GM12878 (cell line): Measurements from ENCODE around the gene PPP2R5A. TPM values are rescaled to one million over a fixed set of nuclear protein-coding genes. Genes with fewer than 3 reads are reported as not detected.

Source experiments
- ATAC-seq: fragments of 200-7000 bp; cut with Tn5 transposase; 3 replicates; pipeline ENCODE4 v1.9.1; 2020; ENCODE audit warnings: mild to moderate bottlenecking, moderate library complexity
- BruUV-seq: library from RNA; stranded (reverse); fragments of 400-500 nt; replicated peaks from 2 replicates; lab custom pipeline; 2021; lab: Mats Ljungman, UMichigan
- CTCF ChIA-PET: fragments of 300-600 bp; sonication (Branson Sonifier 250); formaldehyde crosslinking; extraction: SDS; loops from one replicate; lab custom pipeline; 2021; ENCODE audit warnings: inconsistent platforms; lab: Yijun Ruan, JAX
- POLR2A ChIA-PET: fragments of 350-600 bp; formaldehyde crosslinking; extraction: SDS; loops from one replicate; lab custom pipeline; 2021; ENCODE audit warnings: inconsistent platforms; lab: Charles Lee
- RAD21 ChIA-PET: fragments of 300-600 bp; sonication (Branson Sonifier 250); formaldehyde crosslinking; loops from one replicate; lab custom pipeline; 2023; ENCODE audit warnings: antibody characterized with exemption; ENCODE audit not compliant: unreplicated experiment; lab: Charles Lee
- SMC1A ChIA-PET: fragments of 300-600 bp; sonication (Branson Sonifier 250); formaldehyde crosslinking; loops from one replicate; lab custom pipeline; 2023; ENCODE audit not compliant: unreplicated experiment, uncharacterized antibody; lab: Charles Lee
- DNase-seq: peaks from one replicate; pipeline ENCODE4 v3.0.0-alpha.2; 2011; ENCODE audit warnings: low read depth, low spot score
- FAIRE-seq: peaks from 3 replicates; lab custom pipeline; 2011; peaks lifted over from hg19 to GRCh38; lab: Jason Lieb, UNC
- H2AFZ ChIP-seq: 2 replicates; pipeline ENCODE4 v1.6.0; 2011; ENCODE audit warnings: low read depth, low read length, control low read depth; ENCODE audit not compliant: control insufficient read depth
- H3K27ac ChIP-seq: 2 replicates; pipeline ENCODE4 v1.5.1; 2011; ENCODE audit warnings: control low read depth; ENCODE audit not compliant: control insufficient read depth, insufficient read depth
- H3K27me3 ChIP-seq, 2 experiments: replicated peaks in 1 of 2; 2 replicates each; pipeline versions ENCODE4 v1.6.0 to v1.6.1; 2011; ENCODE audit warnings: low read length in 1 of 2; ENCODE audit not compliant: control insufficient read depth in 2 of 2, insufficient read depth in 2 of 2
- H3K36me3 ChIP-seq, 2 experiments: 2 replicates each; pipeline ENCODE4 v1.5.1; 2011; ENCODE audit warnings: low read length in 1 of 2; ENCODE audit not compliant: control insufficient read depth in 2 of 2, insufficient read depth in 2 of 2
- H3K4me1 ChIP-seq: 2 replicates; pipeline ENCODE4 v1.6.1; 2011; ENCODE audit warnings: mild to moderate bottlenecking, low read length, moderate library complexity, mixed read lengths; ENCODE audit not compliant: control insufficient read depth, insufficient read depth
- H3K4me2 ChIP-seq: 2 replicates; pipeline ENCODE4 v1.6.0; 2011; ENCODE audit warnings: control low read depth; ENCODE audit not compliant: control insufficient read depth, insufficient read depth
- H3K4me3 ChIP-seq: fragments of 200-600 bp; sonication (generic); 2 replicates; pipeline ENCODE4 v1.5.1; 2016
- H3K79me2 ChIP-seq: 2 replicates; pipeline ENCODE4 v1.6.0; 2011; ENCODE audit warnings: low read length; ENCODE audit not compliant: control insufficient read depth, insufficient read depth
- H3K9ac ChIP-seq: 2 replicates; pipeline ENCODE4 v1.8.0; 2011; ENCODE audit warnings: low read length, control low read depth, mixed read lengths; ENCODE audit not compliant: control insufficient read depth, insufficient read depth
- H3K9me3 ChIP-seq: replicated peaks from 3 replicates; pipeline ENCODE4 v1.5.1; 2011; ENCODE audit warnings: mild to moderate bottlenecking, low read length; ENCODE audit not compliant: control insufficient read depth, insufficient read depth
- H4K20me1 ChIP-seq: 2 replicates; pipeline ENCODE4 v1.6.0; 2011; ENCODE audit not compliant: control insufficient read depth, insufficient read depth
- BHLHE40 ChIP-seq, 2 experiments: fragments of 450-650 bp in 1 of 2; IDR thresholded peaks; 2 replicates each; pipeline ENCODE4 v1.6.1; 2011 to 2017; ENCODE audit warnings: low read depth in 2 of 2, borderline replicate concordance in 1 of 2, improper control_type of control experiment in 1 of 2, low read length in 1 of 2, mild to moderate bottlenecking in 1 of 2
- CHD2 ChIP-seq: IDR thresholded peaks from 2 replicates; pipeline ENCODE4 v1.6.1; 2011; ENCODE audit warnings: low read depth, low read length, improper control_type of control experiment, borderline replicate concordance
- FOS ChIP-seq: IDR thresholded peaks from 3 replicates; pipeline ENCODE4 v1.6.1; 2011; ENCODE audit warnings: borderline replicate concordance; ENCODE audit not compliant: insufficient read length; ENCODE audit errors: extremely low read depth
- IRF3 ChIP-seq: fragments of 450-650 bp; IDR thresholded peaks from 2 replicates; pipeline ENCODE4 v1.6.1; 2014; ENCODE audit warnings: mild to moderate bottlenecking
- MTA2 ChIP-seq: fragments of 450-650 bp; IDR thresholded peaks from 2 replicates; pipeline ENCODE4 v1.6.1; 2016; ENCODE audit warnings: low read depth, mild to moderate bottlenecking, moderate library complexity
- NR2C2 ChIP-seq: IDR thresholded peaks from 2 replicates; pipeline ENCODE4 v1.6.1; 2011; ENCODE audit warnings: borderline replicate concordance, low read depth; ENCODE audit not compliant: control insufficient read depth, insufficient read length
- TCF3 ChIP-seq: IDR thresholded peaks from 2 replicates; pipeline ENCODE4 v1.6.1; 2012; ENCODE audit warnings: low read depth, mild to moderate bottlenecking, low read length, borderline replicate concordance; ENCODE audit not compliant: insufficient read depth
- WRNIP1 ChIP-seq: IDR thresholded peaks from 2 replicates; pipeline ENCODE4 v1.6.1; 2011; ENCODE audit warnings: low read depth, low read length, improper control_type of control experiment, borderline replicate concordance
- ZNF592 ChIP-seq: fragments of 450-650 bp; IDR thresholded peaks from 2 replicates; pipeline ENCODE4 v1.6.1; 2017; ENCODE audit warnings: mild to moderate bottlenecking, moderate library complexity
- ZNF622 ChIP-seq: fragments of 450-650 bp; IDR thresholded peaks from 2 replicates; pipeline ENCODE4 v1.6.1; 2017; ENCODE audit warnings: mild to moderate bottlenecking, inconsistent platforms
- WGBS: methylation state at CpG from one replicate; pipeline ENCODE4 v1.1.6; 2016; ENCODE audit warnings: low lambda C conversion rate; ENCODE audit not compliant: insufficient replicate concordance, insufficient coverage; ENCODE audit errors: missing lambda C conversion rate; 5-methylcytosine and 5-hydroxymethylcytosine counted together
- in situ Hi-C: fragments of 300-500 bp; cut with MboI; formaldehyde crosslinking; loops from 9 replicates; pipeline ENCODE4 v1.14.3; 2018; ENCODE audit warnings: mixed read lengths
- intact Hi-C: fragments of 100-400 bp; cut with micrococcal nuclease; formaldehyde crosslinking; loops from one replicate; pipeline ENCODE4 v1.14.2; 2022; ENCODE audit not compliant: unreplicated experiment
- polyA plus RNA-seq, 11 experiments: library from polyadenylated mRNA; depleted of rRNA in 4 of 11; unstranded in 6 of 11; stranded (reverse) in 5 of 11; fragments of >200 nt; fragmentation: Nextera tagmentation in 4 of 11; fragmentation: Illumina TruSeq in 1 of 11; extraction: Ambion mirVana in 4 of 11; extraction: Trizol in 1 of 11; gene quantifications; 1 replicate in 1 of 11; 2 replicates in 10 of 11; pipeline versions ENCODE4 v1.2.1 to v1.2.3, GENCODE V29; 2011 to 2016; ENCODE audit warnings: inconsistent platforms in 2 of 11, missing spikeins in 2 of 11, low read depth in 1 of 11
- total RNA-seq, 4 experiments: library from RNA; depleted of rRNA in 3 of 4; stranded (reverse); fragments of >200 nt in 3 of 4; fragmentation: Illumina TruSeq in 1 of 4; extraction: Trizol in 1 of 4; gene quantifications; 2 replicates each; pipeline versions ENCODE4 v1.2.1 to v1.2.3, GENCODE V29; 2013 to 2021
- TF ChIP-seq, protein P1 (sequence below): fragments of 450-650 bp; formaldehyde crosslinking; IDR thresholded peaks from 2 replicates; pipeline ENCODE4 v1.4.0; 2022; ENCODE audit warnings: mild to moderate bottlenecking, moderate library complexity

PPP2R5A gene
- total and polyA plus RNA-seq, 10 of the 15 experiments (the other 5 are each of a cell fraction or from before 2014, with no cell fraction given) = 15.4 to 40.6 (median 32.5) TPM

- TF ChIP-seq, protein P1, sequence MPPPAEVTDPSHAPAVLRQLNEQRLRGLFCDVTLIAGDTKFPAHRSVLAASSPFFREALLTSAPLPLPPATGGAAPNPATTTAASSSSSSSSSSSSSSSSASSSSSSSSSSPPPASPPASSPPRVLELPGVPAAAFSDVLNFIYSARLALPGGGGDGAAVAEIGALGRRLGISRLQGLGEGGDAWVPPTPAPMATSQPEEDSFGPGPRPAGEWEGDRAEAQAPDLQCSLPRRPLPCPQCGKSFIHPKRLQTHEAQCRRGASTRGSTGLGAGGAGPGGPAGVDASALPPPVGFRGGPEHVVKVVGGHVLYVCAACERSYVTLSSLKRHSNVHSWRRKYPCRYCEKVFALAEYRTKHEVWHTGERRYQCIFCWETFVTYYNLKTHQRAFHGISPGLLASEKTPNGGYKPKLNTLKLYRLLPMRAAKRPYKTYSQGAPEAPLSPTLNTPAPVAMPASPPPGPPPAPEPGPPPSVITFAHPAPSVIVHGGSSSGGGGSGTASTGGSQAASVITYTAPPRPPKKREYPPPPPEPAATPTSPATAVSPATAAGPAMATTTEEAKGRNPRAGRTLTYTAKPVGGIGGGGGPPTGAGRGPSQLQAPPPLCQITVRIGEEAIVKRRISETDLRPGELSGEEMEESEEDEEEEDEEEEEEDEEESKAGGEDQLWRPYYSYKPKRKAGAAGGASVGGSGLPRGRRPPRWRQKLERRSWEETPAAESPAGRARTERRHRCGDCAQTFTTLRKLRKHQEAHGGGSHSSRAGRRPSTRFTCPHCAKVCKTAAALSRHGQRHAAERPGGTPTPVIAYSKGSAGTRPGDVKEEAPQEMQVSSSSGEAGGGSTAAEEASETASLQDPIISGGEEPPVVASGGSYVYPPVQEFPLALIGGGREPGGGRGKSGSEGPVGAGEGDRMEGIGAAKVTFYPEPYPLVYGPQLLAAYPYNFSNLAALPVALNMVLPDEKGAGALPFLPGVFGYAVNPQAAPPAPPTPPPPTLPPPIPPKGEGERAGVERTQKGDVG (CRISPR knock-in tag) = no peak
- TF ChIP-seq TCF3 = no peak
- no peak for TF ChIP-seq IRF3
- TF ChIP-seq FOS = no peak
- no peak for TF ChIP-seq CHD2
These were observed 79.8 kb downstream of the PPP2R5A start (continued) for GRCh38 chr1:212364985-212365384.

DNA sequence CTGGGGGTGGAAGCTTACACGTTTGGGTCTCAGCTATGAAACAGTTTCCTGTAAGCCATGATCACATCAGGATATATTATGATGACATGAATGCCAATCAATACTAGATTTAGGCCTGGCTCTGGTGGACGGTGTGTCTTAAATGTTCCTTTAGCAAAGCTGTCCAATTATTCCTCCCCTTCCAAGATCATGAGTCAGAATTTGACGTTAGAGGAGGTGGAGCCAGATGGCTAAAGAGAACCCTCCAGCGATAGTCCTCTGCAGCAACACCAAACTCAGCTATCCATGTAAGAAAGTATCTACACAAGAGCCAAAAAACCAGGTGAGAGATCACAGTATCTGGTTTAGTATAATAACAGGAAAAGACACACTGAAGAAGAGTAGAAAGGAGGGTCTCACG is 81.7 kb downstream of the PPP2R5A start:
- POLR2A ChIA-PET = no interaction called here
- no peak for DNase-seq
- Histone ChIP-seq H4K20me1 (no peaks in the 10 kb centered on the region), H3K4me3 (no peak overlapping the region), H3K4me2 (no peak overlapping the region), H3K79me2 (no peaks in the 10 kb centered on the region), H3K36me3 (peaks cover 6 to 26% of the 10 kb centered on the region in 2 experiments), H3K9ac (no peak overlapping the region), H3K9me3 (no peaks in the 10 kb centered on the region; the same call in 2 of the 3 replicates), H3K4me1 (no peaks in the 10 kb centered on the region), H3K27ac (no peak overlapping the region), H3K27me3 (no peaks in the 10 kb centered on the region), H2AFZ (no peak overlapping the region)
- FAIRE-seq = no peak
- RAD21 ChIA-PET = interaction anchor here (1.3 to 3.7 kb wide), 4 partner anchors 89 to 686 kb away, joined by 3 to 36 read pairs (median 20); no protein-coding TSS in a partner anchor
- no peak for ATAC-seq
- SMC1A ChIA-PET = interaction anchor here (0.6 to 9.0 kb wide), 11 partner anchors 10 to 686 kb away, joined by 3 to 102 read pairs (median 6); no protein-coding TSS in a partner anchor
- in situ Hi-C loops = loop anchor here (5.0 to 10.0 kb wide), 2 partner anchors 295 to 682 kb away; no protein-coding TSS in a partner anchor
- BruUV-seq = no TSS peak
- 96% methylated on average over 5 of the region's 5 CpGs for WGBS
- CTCF ChIA-PET = interaction anchor here (0.7 to 5.1 kb wide), 14 partner anchors 8 to 686 kb away, joined by 3 to 123 read pairs (median 4); partner anchors contain the start of genes DTL and INTS7
- intact Hi-C loops = no loop called here
- no peak for TF ChIP-seq NR2C2
- TF ChIP-seq BHLHE40 (IDR thresholded peaks at IDR 0.05; ENCODE audit: borderline replicate concordance in 1 of 2, low read depth in 2 of 2, low read length in 1 of 2) = no peak
- no peak for TF ChIP-seq ZNF592
- TF ChIP-seq ZNF622 = no peak
- no peak for TF ChIP-seq WRNIP1
- TF ChIP-seq MTA2 = no peak
